Nephron progenitor cell (in vitro differentiated cells): ENCODE measurements around the gene JAZF1.
A peak's percentile ranks its signal among the peaks of the same experiment; 100 is the strongest.

Experiments used
- DNase-seq: peaks from one replicate; pipeline ENCODE4 v3.0.0; 2021
- H3K27ac Mint-ChIP-seq: 2 replicates; pipeline ENCODE4 v1.8.0; 2021; ENCODE audit warnings: mild to moderate bottlenecking, moderate library complexity, mixed read lengths
- H3K27me3 Mint-ChIP-seq: 2 replicates; pipeline ENCODE4 v1.8.0; 2021; ENCODE audit warnings: mild to moderate bottlenecking, low read depth, mixed read lengths; ENCODE audit not compliant: poor library complexity
- H3K36me3 Mint-ChIP-seq: 2 replicates; pipeline ENCODE4 v1.8.0; 2021; ENCODE audit warnings: low read depth, mixed read lengths
- H3K4me1 Mint-ChIP-seq: 2 replicates; pipeline ENCODE4 v1.8.0; 2021; ENCODE audit warnings: mixed read lengths
- H3K4me3 Mint-ChIP-seq: 2 replicates; pipeline ENCODE4 v1.8.0; 2021; ENCODE audit warnings: mild to moderate bottlenecking, moderate library complexity, mixed read lengths
- H3K9me3 Mint-ChIP-seq: 2 replicates; pipeline ENCODE4 v1.8.0; 2021; ENCODE audit warnings: mild to moderate bottlenecking, moderate library complexity, mixed read lengths
- CTCF ChIP-seq: fragments of 200-600 bp; sonication (generic); IDR thresholded peaks from 2 replicates; pipeline ENCODE4 v1.5.0; 2021; ENCODE audit warnings: antibody characterized with exemption

The JAZF1 gene

GRCh38 chr7:28155019-28155660 is 25.5 kb downstream of the JAZF1 start:
- Mint-ChIP-seq H3K27ac (peak overlapping the region; percentile 3), H3K36me3 (no peaks in the 10 kb centered on the region), H3K27me3 (peaks cover 4% of the 10 kb centered on the region), H3K9me3 (no peaks in the 10 kb centered on the region), H3K4me1 (peaks cover 7% of the 10 kb centered on the region), H3K4me3 (no peak overlapping the region)
- no peak for TF ChIP-seq CTCF
- DNase-seq, result no peak

- H3K9me3 Mint-ChIP-seq, result no peaks in the 10 kb centered on the region
- H3K4me1 Mint-ChIP-seq, result peaks cover 23% of the 10 kb centered on the region
- H3K4me3 Mint-ChIP-seq, result no peak overlapping the region
- H3K27me3 Mint-ChIP-seq, result peaks cover 4% of the 10 kb centered on the region
- DNase-seq, result no peak
- no peak for TF ChIP-seq CTCF
- H3K36me3 Mint-ChIP-seq, result no peaks in the 10 kb centered on the region
- H3K27ac Mint-ChIP-seq, result no peak overlapping the region
Observed at GRCh38 chr7:28152594-28152993, 28.0 kb downstream of the JAZF1 start.

- H3K36me3 Mint-ChIP-seq, result no peaks in the 10 kb centered on the region
- H3K4me1 Mint-ChIP-seq, result peaks cover 23% of the 10 kb centered on the region
- no peak overlapping the region for H3K4me3 Mint-ChIP-seq
- no peaks in the 10 kb centered on the region for H3K9me3 Mint-ChIP-seq
- H3K27me3 Mint-ChIP-seq, result peaks cover 4% of the 10 kb centered on the region
- H3K27ac Mint-ChIP-seq, result no peak overlapping the region
- no peak for TF ChIP-seq CTCF
- DNase-seq, result no peak
Observed at GRCh38 chr7:28151965-28152364, 28.6 kb downstream of the JAZF1 start.

- H3K27ac Mint-ChIP-seq, result no peak overlapping the region
- H3K27me3 Mint-ChIP-seq, result peaks cover 2% of the 10 kb centered on the region
- no peak for DNase-seq
- H3K4me1 Mint-ChIP-seq, result peaks cover 16% of the 10 kb centered on the region
- H3K36me3 Mint-ChIP-seq, result no peaks in the 10 kb centered on the region
- H3K9me3 Mint-ChIP-seq, result no peaks in the 10 kb centered on the region
- no peak overlapping the region for H3K4me3 Mint-ChIP-seq
- TF ChIP-seq CTCF, result no peak
Observed at GRCh38 chr7:28149291-28150101, 31.1 kb downstream of the JAZF1 start.

GRCh38 chr7:28145931-28146330 is 34.7 kb downstream of the JAZF1 start:
- peaks cover 20% of the 10 kb centered on the region for H3K4me1 Mint-ChIP-seq
- H3K27me3 Mint-ChIP-seq, result no peaks in the 10 kb centered on the region
- H3K36me3 Mint-ChIP-seq, result no peaks in the 10 kb centered on the region
- no peak for DNase-seq
- no peak for TF ChIP-seq CTCF
- H3K9me3 Mint-ChIP-seq, result no peaks in the 10 kb centered on the region
- H3K27ac Mint-ChIP-seq, result no peak overlapping the region
- H3K4me3 Mint-ChIP-seq, result no peak overlapping the region
